ENCODE results near the gene WDFY2. TPM values are rescaled to one million over a fixed set of nuclear protein-coding genes. Genes with fewer than 3 reads are reported as not detected.

The WDFY2 gene
- total RNA-seq, 1 experiment from 2014 or later = 26.4 TPM

DNA sequence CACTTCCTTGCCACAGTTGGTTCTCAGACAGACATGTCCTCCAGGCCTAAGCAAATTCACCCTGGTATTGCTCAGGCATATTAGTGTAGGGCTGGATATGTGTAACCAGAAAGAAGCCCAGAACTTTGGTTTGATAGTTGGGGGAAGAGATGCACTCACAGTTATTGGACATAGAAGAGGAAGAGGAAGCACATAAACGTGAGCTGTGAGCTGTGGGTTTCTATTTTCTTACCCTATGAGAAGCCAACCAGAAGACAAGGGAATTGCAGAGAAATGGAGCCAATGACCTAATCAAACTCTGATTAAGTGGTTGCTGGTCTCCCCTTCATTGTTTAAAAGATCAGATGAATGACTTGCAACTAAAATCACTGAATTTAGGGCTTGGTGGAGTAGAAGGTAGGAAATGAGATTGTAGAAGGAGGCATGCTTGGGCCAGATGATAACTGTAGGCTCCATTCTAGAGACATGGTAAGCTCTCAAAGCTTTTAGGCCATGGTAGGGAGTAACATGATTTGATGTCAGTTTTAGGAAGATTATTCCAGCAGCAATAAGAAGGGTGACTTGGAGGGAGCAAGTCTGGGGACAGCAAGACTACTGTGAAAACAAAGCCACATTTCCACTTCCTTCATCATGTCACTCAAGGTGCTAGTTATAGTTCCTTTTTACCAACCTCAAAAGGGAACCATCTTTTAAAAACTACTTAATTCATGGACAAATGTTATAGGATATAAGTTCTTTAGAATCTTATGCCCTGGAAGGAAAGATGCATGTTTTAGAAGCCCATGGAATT is 24.1 kb upstream of the WDFY2 start:
- Histone ChIP-seq H2BK120ac (ENCODE audit: low read depth, low read length, poor library complexity, severe bottlenecking) (no peak overlapping the region), H3K27me3 (ENCODE audit: insufficient read depth, low read length) (no peaks in the 10 kb centered on the region; the same call in 1 of the 2 replicates), H4K5ac (ENCODE audit: insufficient read length, low read depth, low read length) (no peak overlapping the region), H2AFZ (ENCODE audit: low read length) (no peak overlapping the region), H4K91ac (ENCODE audit: insufficient read length, low read depth, low read length) (no peak overlapping the region), H3K18ac (ENCODE audit: insufficient read length, low read depth, low read length) (no peak overlapping the region), H2BK15ac (ENCODE audit: low read depth, low read length) (no peak overlapping the region), H3K9ac (ENCODE audit: extremely low read depth, insufficient read length, low read length) (no peak overlapping the region), H3K4me1 (ENCODE audit: insufficient read depth, low read length) (peaks cover 2% of the 10 kb centered on the region; the same call in 1 of the 2 replicates), H3K79me1 (ENCODE audit: insufficient read depth, low read depth, low read length, poor library complexity, severe bottlenecking) (no peaks in the 10 kb centered on the region), H3K4me2 (ENCODE audit: insufficient read depth, insufficient read length, low read length) (no peak overlapping the region), H3K4ac (ENCODE audit: low read depth, low read length) (no peak overlapping the region), H4K20me1 (ENCODE audit: control insufficient read depth, insufficient read depth, insufficient read length) (peaks cover 2% of the 10 kb centered on the region), H3K56ac (ENCODE audit: insufficient read length, low read depth, low read length) (no peak overlapping the region), H3K9me3 (ENCODE audit: control insufficient read depth, low read depth, low read length) (no peaks in the 10 kb centered on the region), H2BK5ac (ENCODE audit: insufficient read length, low read length) (no peak overlapping the region), H4K8ac (replicated peaks; ENCODE audit: insufficient read length, low read depth, low read length) (no peak overlapping the region), H3K79me2 (ENCODE audit: insufficient read depth, low read length) (no peaks in the 10 kb centered on the region), H3K23me2 (ENCODE audit: insufficient read length, low read depth, low read length, poor library complexity, severe bottlenecking) (no peaks in the 10 kb centered on the region), H2BK20ac (ENCODE audit: low read depth, low read length, poor library complexity, severe bottlenecking) (no peak overlapping the region), H3T11ph (ENCODE audit: low read length) (no peak overlapping the region), H2AK5ac (ENCODE audit: insufficient read length, low read length) (no peak overlapping the region), H3K27ac (ENCODE audit: insufficient read length, low read depth, low read length) (no peak overlapping the region), H3K23ac (ENCODE audit: insufficient read length, low read depth, low read length) (no peak overlapping the region), H2BK12ac (ENCODE audit: insufficient read length, low read depth, low read length) (no peak overlapping the region), H3K14ac (ENCODE audit: insufficient read depth, low read length) (no peak overlapping the region)
- DNase-seq = no peak
- no peak for TF ChIP-seq CTCF (conservative IDR thresholded peaks at IDR 0.05)
- Mint-ChIP-seq H3K27me3 (ENCODE audit: low read depth) (no peaks in the 10 kb centered on the region), H3K4me1 (peaks cover 4 to 13% of the 10 kb centered on the region in 2 experiments), H3K9me3 (no peaks in the 10 kb centered on the region; a peak in 1 of 5 replicates), H3K27ac (no peak overlapping the region), H3K4me3 (no peak overlapping the region), H3K36me3 (ENCODE audit: insufficient read depth in 1 of 3, low read depth in 3 of 3) (no peaks in the 10 kb centered on the region)
- WGBS (ENCODE audit: extremely low coverage, insufficient read length, low lambda C conversion rate) = no CpG with 5 or more reads among the region's 1 CpG
